ENCODE measurements around the gene GLT1D1. TPM values are rescaled to one million over a fixed set of nuclear protein-coding genes. Genes with fewer than 3 reads are reported as not detected.
A peak's percentile ranks its signal among the peaks of the same experiment; 100 is the strongest.

The GLT1D1 gene
- total and polyA plus RNA-seq, 8 donors, result 0.13 to 1.3 (median 0.89) TPM; not detected in 4

GRCh38 chr12:128992116-128992515 lies 138.8 kb downstream of the GLT1D1 start:
- no peak overlapping the region for H3K27ac ChIP-seq
- no peak for TF ChIP-seq POLR2A (IDR thresholded peaks at IDR 0.05)
- TF ChIP-seq EP300 (IDR thresholded peaks at IDR 0.05), result no peak
- no peak for TF ChIP-seq POLR2AphosphoS5 (IDR thresholded peaks at IDR 0.05)
- TF ChIP-seq CTCF (IDR thresholded peaks at IDR 0.05), result no peak
- H3K36me3 ChIP-seq, result no peaks in the 10 kb centered on the region
- no peak for DNase-seq
- H3K4me1 ChIP-seq, result no peaks in the 10 kb centered on the region
- peaks cover 0 to 9% (median 5%) of the 10 kb centered on the region in 4 donors for H3K9me3 ChIP-seq
- no peaks in the 10 kb centered on the region for H3K27me3 ChIP-seq
- no peak overlapping the region for H3K4me3 ChIP-seq
- intact Hi-C loops (cut with DNase I; ENCODE audit: low total_unique reads), result no loop called here
- WGBS, 5 donors, result 64 to 80% (median 80%) methylated on average over 6 to 8 of the region's 8 CpGs

- Histone ChIP-seq H3K4me1 (no peaks in the 10 kb centered on the region), H3K9me3 (peaks cover 0 to 9% (median 5%) of the 10 kb centered on the region in 4 donors), H3K36me3 (no peaks in the 10 kb centered on the region), H3K27me3 (no peaks in the 10 kb centered on the region), H3K27ac (no peak overlapping the region), H3K4me3 (no peak overlapping the region)
- DNase-seq, result no peak
- no peak for TF ChIP-seq EP300 (IDR thresholded peaks at IDR 0.05)
- TF ChIP-seq POLR2A (IDR thresholded peaks at IDR 0.05), result no peak
- TF ChIP-seq CTCF (IDR thresholded peaks at IDR 0.05), result no peak
- TF ChIP-seq POLR2AphosphoS5 (IDR thresholded peaks at IDR 0.05), result no peak
- 63 to 78% (median 71%) methylated on average over 9 of the region's 9 CpGs for WGBS, 5 donors
- intact Hi-C loops (cut with DNase I; ENCODE audit: low total_unique reads), result no loop called here
Measured at GRCh38 chr12:128992550-128992949, 139.3 kb downstream of the GLT1D1 start.

- no peak for TF ChIP-seq POLR2AphosphoS5 (IDR thresholded peaks at IDR 0.05)
- no peak for TF ChIP-seq POLR2A (IDR thresholded peaks at IDR 0.05)
- no peak for TF ChIP-seq EP300 (IDR thresholded peaks at IDR 0.05)
- TF ChIP-seq CTCF (IDR thresholded peaks at IDR 0.05), result no peak
- DNase-seq, result peak in 1 of 2 donors; percentile 21
- H3K36me3 ChIP-seq, result no peaks in the 10 kb centered on the region
- intact Hi-C loops (cut with DNase I; ENCODE audit: low total_unique reads), result no loop called here
- no peaks in the 10 kb centered on the region for H3K9me3 ChIP-seq
- WGBS, 5 donors, result 49 to 73% (median 69%) methylated on average over 2 of the region's 2 CpGs
- peaks cover 0 to 8% (median 0%) of the 10 kb centered on the region in 3 donors for H3K27me3 ChIP-seq
- H3K27ac ChIP-seq, result no peak overlapping the region
- no peaks in the 10 kb centered on the region for H3K4me1 ChIP-seq
- no peak overlapping the region for H3K4me3 ChIP-seq
Measured at GRCh38 chr12:128994856-128995255, 141.6 kb downstream of the GLT1D1 start.

- DNase-seq, result no peak
- Histone ChIP-seq H3K4me3 (no peak overlapping the region), H3K27me3 (peaks cover 0 to 13% (median 0%) of the 10 kb centered on the region in 3 donors), H3K27ac (no peak overlapping the region), H3K4me1 (no peaks in the 10 kb centered on the region), H3K36me3 (no peaks in the 10 kb centered on the region), H3K9me3 (no peaks in the 10 kb centered on the region)
- intact Hi-C loops (cut with DNase I; ENCODE audit: low total_unique reads), result no loop called here
- 68 to 78% (median 75%) methylated on average over 8 of the region's 8 CpGs for WGBS, 5 donors
- no peak for TF ChIP-seq POLR2AphosphoS5 (IDR thresholded peaks at IDR 0.05)
- TF ChIP-seq EP300 (IDR thresholded peaks at IDR 0.05), result no peak
- no peak for TF ChIP-seq CTCF (IDR thresholded peaks at IDR 0.05)
- TF ChIP-seq POLR2A (IDR thresholded peaks at IDR 0.05), result no peak
Measured at GRCh38 chr12:128995619-128996018, 142.3 kb downstream of the GLT1D1 start.
